Lower leg skin (tissue), 3 donors: ENCODE measurements around the gene PCDH15.

Experiments
- CTCF ChIP-seq, 3 donors: fragments of 450-650 bp; IDR thresholded peaks; one replicate each; pipeline ENCODE4 v1.5.1; 2016; ENCODE audit warnings: antibody characterized with exemption in 3 of 3, mild to moderate bottlenecking in 3 of 3, moderate library complexity in 2 of 3
- POLR2A ChIP-seq, 2 donors: fragments of 450-650 bp; IDR thresholded peaks; one replicate each; pipeline ENCODE4 v1.6.1; 2016 to 2017; ENCODE audit warnings: antibody characterized with exemption in 2 of 2, mild to moderate bottlenecking in 1 of 2, moderate library complexity in 1 of 2

GRCh38 chr10:54487743-54488142 lies 313.3 kb downstream of the PCDH15 start:
- TF ChIP-seq CTCF (IDR thresholded peaks at IDR 0.05) = no peak
- TF ChIP-seq POLR2A (IDR thresholded peaks at IDR 0.05) = no peak
